Endothelial cell of umbilical vein (primary cell): ENCODE data around the gene BACH2. TPM values are rescaled to one million over a fixed set of nuclear protein-coding genes. Genes with fewer than 3 reads are reported as not detected.

ENCODE experiments used
- BruUV-seq: library from RNA; stranded (reverse); fragments of 400-500 nt; replicated peaks from 2 replicates; lab custom pipeline; 2021; lab: Mats Ljungman, UMichigan
- CTCF ChIA-PET: fragments of 300-600, 350-600 bp; sonication (Branson Sonifier 250); formaldehyde crosslinking; loops from one replicate; lab custom pipeline; 2021; ENCODE audit warnings: antibody characterized with exemption, inconsistent platforms; lab: Charles Lee
- POLR2A ChIA-PET: fragments of 300-600, 350-600 bp; sonication (Branson Sonifier 250); formaldehyde crosslinking; loops from one replicate; lab custom pipeline; 2021; ENCODE audit warnings: antibody characterized with exemption, inconsistent platforms; lab: Charles Lee
- DNase-seq: peaks from one replicate; pipeline ENCODE4 v3.0.0-alpha.2; 2011; ENCODE audit warnings: low read depth, low spot score
- FAIRE-seq: peaks from 2 replicates; lab custom pipeline; 2011; peaks lifted over from hg19 to GRCh38; lab: Jason Lieb, UNC
- H2AFZ ChIP-seq: 2 replicates; pipeline ENCODE4 v1.6.0; 2012; ENCODE audit warnings: low read depth, low read length, control low read depth, inconsistent platforms
- H3K27ac ChIP-seq: 2 replicates; pipeline ENCODE4 v1.5.1; 2011; ENCODE audit warnings: low read depth, mild to moderate bottlenecking, control low read depth, low read length, moderate library complexity; ENCODE audit not compliant: insufficient read depth
- H3K27me3 ChIP-seq, 2 experiments: 2 replicates each; pipeline versions ENCODE4 v1.6.0 to v1.6.1; 2011; ENCODE audit warnings: low read length in 2 of 2, mixed read lengths in 1 of 2; ENCODE audit not compliant: control insufficient read depth in 2 of 2, insufficient read depth in 2 of 2
- H3K36me3 ChIP-seq, 2 experiments: 2 replicates in 1 of 2; 3 replicates in 1 of 2; pipeline ENCODE4 v1.5.1; 2011; ENCODE audit warnings: low read length in 2 of 2, mild to moderate bottlenecking in 1 of 2, moderate library complexity in 1 of 2; ENCODE audit not compliant: control insufficient read depth in 2 of 2, insufficient read depth in 2 of 2; ENCODE audit errors: extremely low read depth in 1 of 2
- H3K4me1 ChIP-seq: 3 replicates; pipeline ENCODE4 v1.5.1; 2011; ENCODE audit warnings: mild to moderate bottlenecking, low read length; ENCODE audit not compliant: control insufficient read depth, insufficient read depth; ENCODE audit errors: extremely low read depth
- H3K4me2 ChIP-seq: 2 replicates; pipeline ENCODE4 v1.6.1; 2011; ENCODE audit warnings: low read length, control low read depth, mixed read lengths; ENCODE audit not compliant: insufficient read depth
- H3K4me3 ChIP-seq, 3 experiments: fragments of 200-600 bp in 1 of 3; sonication (generic), shearing (Covaris generic) in 1 of 3; replicated peaks in 1 of 3; 2 replicates each; pipeline ENCODE4 v1.5.1; 2011 to 2016; ENCODE audit warnings: control low read depth in 3 of 3, low read length in 3 of 3, mild to moderate bottlenecking in 2 of 3, inconsistent platforms in 1 of 3, low read depth in 1 of 3, moderate library complexity in 1 of 3; ENCODE audit not compliant: insufficient read depth in 1 of 3
- H3K79me2 ChIP-seq: 2 replicates; pipeline ENCODE4 v1.6.0; 2012; ENCODE audit warnings: low read length, inconsistent platforms; ENCODE audit not compliant: control insufficient read depth, insufficient read depth
- H3K9ac ChIP-seq: replicated peaks from 2 replicates; pipeline ENCODE3; 2011; ENCODE audit warnings: low read length, control low read depth; ENCODE audit not compliant: insufficient read depth; ENCODE audit errors: extremely low read depth
- H3K9me1 ChIP-seq: replicated peaks from 3 replicates; pipeline ENCODE4 v1.6.0; 2011; ENCODE audit warnings: mild to moderate bottlenecking, low read length; ENCODE audit not compliant: control insufficient read depth, insufficient read depth; ENCODE audit errors: extremely low read depth
- H3K9me3 ChIP-seq: replicated peaks from 2 replicates; pipeline ENCODE4 v1.5.1; 2012; ENCODE audit warnings: low read length, inconsistent platforms; ENCODE audit not compliant: control insufficient read depth, insufficient read depth
- H4K20me1 ChIP-seq: replicated peaks from 2 replicates; pipeline ENCODE3; 2011; ENCODE audit warnings: mild to moderate bottlenecking, low read length; ENCODE audit not compliant: control insufficient read depth, insufficient read depth; ENCODE audit errors: extremely low read depth
- CTCF ChIP-seq, 2 donors: IDR thresholded peaks; 1 replicate in 1 of 2; 2 replicates in 1 of 2; pipeline ENCODE4 v1.5.1; 2011; ENCODE audit warnings: low read length in 2 of 2, mild to moderate bottlenecking in 2 of 2, moderate library complexity in 2 of 2, control low read depth in 1 of 2, inconsistent platforms in 1 of 2, low read depth in 1 of 2; ENCODE audit not compliant: insufficient read depth in 1 of 2; ENCODE audit errors: extremely low read depth in 1 of 2
- EZH2 ChIP-seq: IDR thresholded peaks from 2 replicates; pipeline ENCODE4 v1.6.1; 2012; ENCODE audit warnings: borderline replicate concordance, low read depth, mild to moderate bottlenecking, moderate library complexity, low read length, inconsistent platforms; ENCODE audit not compliant: severe bottlenecking
- FOS ChIP-seq: IDR thresholded peaks from 2 replicates; pipeline ENCODE4 v1.6.1; 2011; ENCODE audit warnings: mild to moderate bottlenecking, low read length, moderate library complexity, borderline replicate concordance; ENCODE audit not compliant: insufficient read depth
- GATA2 ChIP-seq: IDR thresholded peaks from 2 replicates; pipeline ENCODE4 v1.7.0; 2011; ENCODE audit warnings: low read depth, mild to moderate bottlenecking, moderate library complexity, mixed read lengths, low read length; ENCODE audit not compliant: insufficient read length, insufficient read depth
- JUN ChIP-seq: IDR thresholded peaks from 2 replicates; pipeline ENCODE4 v1.6.1; 2011; ENCODE audit warnings: borderline replicate concordance, low read depth; ENCODE audit not compliant: insufficient read length, insufficient read depth
- MAX ChIP-seq: IDR thresholded peaks from 2 replicates; pipeline ENCODE4 v1.6.1; 2011; ENCODE audit not compliant: insufficient read depth, insufficient read length
- MYC ChIP-seq: IDR thresholded peaks from one replicate; pipeline ENCODE4 v1.6.1; 2011; ENCODE audit warnings: mild to moderate bottlenecking, low read depth, low read length
- POLR2A ChIP-seq: IDR thresholded peaks from 2 replicates; pipeline ENCODE4 v1.6.1; 2012; ENCODE audit warnings: low read depth, mild to moderate bottlenecking, control low read depth, low read length
- POLR2AphosphoS5 ChIP-seq: IDR thresholded peaks from 2 replicates; pipeline ENCODE4 v1.6.1; 2012; ENCODE audit warnings: low read depth, mild to moderate bottlenecking, control low read depth, low read length, moderate library complexity; ENCODE audit not compliant: insufficient read depth
- dilution Hi-C: fragments of 300-500 bp; cut with MboI; formaldehyde crosslinking; loops from one replicate; pipeline ENCODE4 v1.15.0; 2019; ENCODE audit warnings: low sequenced_read_pairs; ENCODE audit not compliant: extremely low pct_ligation_motif_present
- intact Hi-C: fragments of 100-400 bp; cut with micrococcal nuclease; formaldehyde crosslinking; loops from one replicate; pipeline ENCODE4 v1.10.0; 2022
- polyA plus RNA-seq, 4 experiments: library from polyadenylated mRNA; depleted of rRNA in 3 of 4; stranded (reverse) in 3 of 4; unstranded in 1 of 4; fragments of >200 nt; gene quantifications; 2 replicates each; pipeline versions ENCODE4 v1.2.1 to v1.2.3, GENCODE V29; 2011 to 2012; ENCODE audit warnings: missing spikeins in 1 of 4
- total RNA-seq: library from RNA; stranded (reverse); gene quantifications from 2 replicates; pipeline ENCODE4 v1.2.3, GENCODE V29; 2021

Gene BACH2
- total and polyA plus RNA-seq, 2 donors (not counting 3 experiments of a cell fraction or from before 2014, with no cell fraction given), result 1.7 to 5.6 TPM

- intact Hi-C loops, result no loop called here
- no TSS peak for BruUV-seq
- TF ChIP-seq MYC (no peak), POLR2A (no peak), MAX (no peak), GATA2 (no peak), FOS (no peak), JUN (no peak), EZH2 (no peak), CTCF (IDR thresholded peaks at IDR 0.05; ENCODE audit: extremely low read depth in 1 of 2, insufficient read depth in 1 of 2, low read depth in 1 of 2, low read length in 2 of 2) (no peak), POLR2AphosphoS5 (no peak)
- H3K9me3 ChIP-seq, result no peaks in the 10 kb centered on the region
- dilution Hi-C loops, result no loop called here
- no peak overlapping the region for H3K4me2 ChIP-seq
- H3K79me2 ChIP-seq, result no peaks in the 10 kb centered on the region
- FAIRE-seq, result no peak
- H3K9ac ChIP-seq, result no peak overlapping the region
- ChIA-PET POLR2A (no interaction called here), CTCF (no interaction called here)
- no peaks in the 10 kb centered on the region for H3K4me1 ChIP-seq
- H3K27me3 ChIP-seq, result peaks cover 0 to 1% of the 10 kb centered on the region in 2 experiments
- H2AFZ ChIP-seq, result no peak overlapping the region
- no peak overlapping the region for H3K27ac ChIP-seq
- H3K36me3 ChIP-seq, result no peaks in the 10 kb centered on the region
- DNase-seq, result no peak
- no peak overlapping the region for H3K4me3 ChIP-seq
- no peaks in the 10 kb centered on the region for H4K20me1 ChIP-seq
- H3K9me1 ChIP-seq, result no peaks in the 10 kb centered on the region
These were observed 306.9 kb downstream of the BACH2 start for GRCh38 chr6:89989742-89990141.
